H1 (cell line): ENCODE measurements around the gene SYMPK. TPM values are rescaled to one million over a fixed set of nuclear protein-coding genes. Genes with fewer than 3 reads are reported as not detected.
"Not testable (repeated sequence)": the region's sequence is repeated elsewhere in the genome, so short reads cannot be mapped to it uniquely, and the experiment has no call there.

Source experiments
- CTCF ChIA-PET: fragments of 300-600 bp; sonication (Branson Sonifier 250); formaldehyde crosslinking; loops from one replicate; lab custom pipeline; 2021; ENCODE audit not compliant: partially characterized antibody; lab: Charles Lee
- POLR2A ChIA-PET: fragments of 300-600 bp; sonication (Branson Sonifier 250); formaldehyde crosslinking; loops from one replicate; lab custom pipeline; 2021; ENCODE audit warnings: inconsistent platforms; ENCODE audit not compliant: partially characterized antibody; lab: Charles Lee
- DNase-seq, 2 experiments: peaks; one replicate each; pipeline versions ENCODE4 v3.0.0 to v3.0.0-alpha.2; 2010 to 2022; ENCODE audit warnings: low spot score in 2 of 2, low read depth in 1 of 2, mixed read lengths in 1 of 2
- FAIRE-seq: peaks from 2 replicates; lab custom pipeline; 2011; peaks lifted over from hg19 to GRCh38; lab: Jason Lieb, UNC
- H2AFZ ChIP-seq: 2 replicates; pipeline ENCODE4 v1.8.1; 2012; ENCODE audit warnings: low read length, inconsistent platforms
- H2AK5ac ChIP-seq: 2 replicates; pipeline ENCODE4 v1.6.1; 2013; ENCODE audit warnings: low read depth, low read length
- H2BK120ac ChIP-seq: replicated peaks from 2 replicates; pipeline ENCODE3; 2013; ENCODE audit warnings: low read depth, low read length, inconsistent platforms
- H2BK12ac ChIP-seq: 2 replicates; pipeline ENCODE4 v1.6.1; 2013; ENCODE audit warnings: low read depth, low read length
- H2BK15ac ChIP-seq: 2 replicates; pipeline ENCODE4 v1.6.1; 2013; ENCODE audit warnings: low read length
- H2BK20ac ChIP-seq: 2 replicates; pipeline ENCODE4 v1.6.1; 2013; ENCODE audit warnings: low read length
- H2BK5ac ChIP-seq: 2 replicates; pipeline ENCODE4 v1.6.1; 2013; ENCODE audit warnings: low read depth, low read length
- H3K14ac ChIP-seq: 2 replicates; pipeline ENCODE4 v1.6.1; 2013; ENCODE audit warnings: inconsistent platforms; ENCODE audit not compliant: insufficient read length
- H3K18ac ChIP-seq: 2 replicates; pipeline ENCODE4 v1.6.1; 2013; ENCODE audit warnings: low read length; ENCODE audit errors: extremely low read depth
- H3K23ac ChIP-seq: 2 replicates; pipeline ENCODE4 v1.6.1; 2013; ENCODE audit warnings: inconsistent platforms; ENCODE audit not compliant: insufficient read length
- H3K23me2 ChIP-seq: 2 replicates; pipeline ENCODE4 v1.6.1; 2013; ENCODE audit warnings: low read depth, low read length
- H3K27ac ChIP-seq: 2 replicates; pipeline ENCODE4 v1.6.1; 2011; ENCODE audit warnings: low read depth, low read length, inconsistent platforms
- H3K27me3 ChIP-seq, 4 experiments: replicated peaks in 1 of 4; 1 replicate in 1 of 4; 2 replicates in 3 of 4; pipeline versions ENCODE4 v1.6.1 to v1.8.1; 2011 to 2013; ENCODE audit warnings: low read length in 3 of 4, mild to moderate bottlenecking in 3 of 4, inconsistent platforms in 2 of 4, mixed read lengths in 2 of 4, moderate library complexity in 1 of 4; ENCODE audit not compliant: control insufficient read depth in 3 of 4, insufficient read depth in 3 of 4; ENCODE audit errors: extremely low read depth in 1 of 4
- H3K36me3 ChIP-seq, 4 experiments: 2 replicates each; pipeline versions ENCODE4 v1.6.1 to v1.8.1; 2011 to 2013; ENCODE audit warnings: mild to moderate bottlenecking in 4 of 4, low read length in 3 of 4, moderate library complexity in 2 of 4, control low read depth in 1 of 4, inconsistent platforms in 1 of 4; ENCODE audit not compliant: insufficient read depth in 4 of 4, control insufficient read depth in 2 of 4
- H3K4ac ChIP-seq: replicated peaks from 2 replicates; pipeline ENCODE3; 2013; ENCODE audit warnings: low read length, low read depth, mixed read lengths, inconsistent platforms; ENCODE audit not compliant: insufficient read length
- H3K4me1 ChIP-seq, 4 experiments: replicated peaks in 1 of 4; 1 replicate in 1 of 4; 2 replicates in 3 of 4; pipeline versions ENCODE4 v1.6.1 to v1.8.1; 2011 to 2013; ENCODE audit warnings: low read length in 3 of 4, inconsistent platforms in 2 of 4, mixed read lengths in 1 of 4; ENCODE audit not compliant: insufficient read depth in 4 of 4, control insufficient read depth in 3 of 4
- H3K4me2 ChIP-seq, 2 experiments: 2 replicates each; pipeline versions ENCODE4 v1.6.1 to v1.8.1; 2011 to 2013; ENCODE audit warnings: low read depth in 2 of 2, low read length in 2 of 2, control low read depth in 1 of 2, inconsistent platforms in 1 of 2, mild to moderate bottlenecking in 1 of 2; ENCODE audit not compliant: insufficient read depth in 1 of 2
- H3K4me3 ChIP-seq, 4 experiments: fragments of 200-600, 300-600 bp in 1 of 4; sonication (generic), shearing (Covaris generic), sonication (Bioruptor Twin) in 1 of 4; 2 replicates each; pipeline versions ENCODE4 v1.5.1 to v1.8.1; 2011 to 2016; ENCODE audit warnings: low read length in 4 of 4, low read depth in 3 of 4, control low read depth in 2 of 4, inconsistent platforms in 2 of 4, mild to moderate bottlenecking in 2 of 4, mixed read lengths in 1 of 4, moderate library complexity in 1 of 4; ENCODE audit not compliant: insufficient read depth in 2 of 4; ENCODE audit errors: extremely low read depth in 1 of 4
- H3K56ac ChIP-seq: replicated peaks from 2 replicates; pipeline ENCODE3; 2013; ENCODE audit warnings: low read depth, mild to moderate bottlenecking, mixed read lengths, low read length, inconsistent platforms; ENCODE audit not compliant: insufficient read length
- H3K79me1 ChIP-seq: 2 replicates; pipeline ENCODE4 v1.6.1; 2013; ENCODE audit warnings: low read depth, low read length, control low read depth
- H3K79me2 ChIP-seq, 2 experiments: 2 replicates each; pipeline versions ENCODE4 v1.6.1 to v1.8.1; 2012 to 2013; ENCODE audit warnings: low read length in 2 of 2, mild to moderate bottlenecking in 2 of 2, inconsistent platforms in 1 of 2; ENCODE audit not compliant: insufficient read depth in 2 of 2, control insufficient read depth in 1 of 2
- H3K9ac ChIP-seq, 4 experiments: replicated peaks in 1 of 4; 1 replicate in 1 of 4; 2 replicates in 3 of 4; pipeline versions ENCODE4 v1.6.1 to v1.8.1; 2011 to 2013; ENCODE audit warnings: low read depth in 3 of 4, low read length in 3 of 4, control low read depth in 2 of 4, mild to moderate bottlenecking in 2 of 4, moderate library complexity in 2 of 4, inconsistent platforms in 1 of 4; ENCODE audit errors: extremely low read depth in 1 of 4
- H3K9me3 ChIP-seq, 2 experiments: 2 replicates each; pipeline versions ENCODE4 v1.6.1 to v1.8.1; 2012 to 2013; ENCODE audit warnings: mild to moderate bottlenecking in 2 of 2, moderate library complexity in 2 of 2, control low read depth in 1 of 2, inconsistent platforms in 1 of 2, low read depth in 1 of 2, low read length in 1 of 2, mixed read lengths in 1 of 2; ENCODE audit not compliant: insufficient read depth in 2 of 2
- H4K20me1 ChIP-seq, 2 experiments: replicated peaks in 1 of 2; 2 replicates each; pipeline versions ENCODE3 to v1.8.1; 2011 to 2013; ENCODE audit warnings: inconsistent platforms in 2 of 2, low read length in 2 of 2, mild to moderate bottlenecking in 1 of 2; ENCODE audit not compliant: insufficient read depth in 2 of 2, control insufficient read depth in 1 of 2
- H4K5ac ChIP-seq: 2 replicates; pipeline ENCODE4 v1.6.1; 2013; ENCODE audit warnings: low read length, low read depth, mixed read lengths, inconsistent platforms; ENCODE audit not compliant: insufficient read length
- H4K8ac ChIP-seq: 2 replicates; pipeline ENCODE4 v1.8.0; 2013; ENCODE audit warnings: mild to moderate bottlenecking, moderate library complexity, low read length, inconsistent platforms; ENCODE audit not compliant: insufficient read depth; ENCODE audit errors: extremely low read depth
- H4K91ac ChIP-seq: replicated peaks from 2 replicates; pipeline ENCODE3; 2013; ENCODE audit warnings: low read length, mixed read lengths, inconsistent platforms; ENCODE audit not compliant: insufficient read length
- FOSL1 ChIP-seq: IDR thresholded peaks from 2 replicates; pipeline ENCODE4 v1.6.1; 2011; ENCODE audit warnings: mild to moderate bottlenecking, low read depth, low read length, moderate library complexity; ENCODE audit not compliant: insufficient read depth
- RNF2 ChIP-seq: fragments of 200-900, 300-1000 bp; sonication (generic); IDR thresholded peaks from 2 replicates; pipeline ENCODE4 v1.7.1; 2016; ENCODE audit warnings: borderline replicate concordance, low read depth, mild to moderate bottlenecking, antibody characterized with exemption, low read length; ENCODE audit not compliant: poor library complexity, severe bottlenecking; ENCODE audit errors: missing control alignments
- SAP30 ChIP-seq: fragments of 300-600 bp; sonication (generic); IDR thresholded peaks from 2 replicates; pipeline ENCODE4 v1.7.1; 2012; ENCODE audit warnings: low read length, moderate library complexity, mild to moderate bottlenecking, inconsistent platforms; ENCODE audit not compliant: insufficient read depth, insufficient replicate concordance
- TAF7 ChIP-seq: optimal IDR thresholded peaks from 2 replicates; pipeline ENCODE3; 2011; ENCODE audit warnings: low read depth, mild to moderate bottlenecking, inconsistent platforms, low read length, moderate library complexity, borderline replicate concordance
- WGBS, 2 experiments: shearing (Covaris generic) in 1 of 2; methylation state at CpG; one replicate each; pipeline versions ENCODE4 v1.1.6 to v1.1.7; 2013 to 2015; ENCODE audit warnings: low lambda C conversion rate in 2 of 2, mixed read lengths in 2 of 2, inconsistent platforms in 1 of 2, low coverage in 1 of 2, missing lambda C conversion rate in 1 of 2; ENCODE audit not compliant: insufficient replicate concordance in 2 of 2, insufficient coverage in 1 of 2, insufficient read length in 1 of 2; ENCODE audit errors: extremely low coverage in 1 of 2, missing lambda C conversion rate in 1 of 2; 5-methylcytosine and 5-hydroxymethylcytosine counted together
- polyA plus RNA-seq, 7 experiments: library from polyadenylated mRNA; depleted of rRNA in 3 of 7; stranded (reverse) in 5 of 7; unstranded in 2 of 7; fragments of >200 nt in 5 of 7; fragments of 200-250 nt in 2 of 7; gene quantifications; 1 replicate in 5 of 7; 2 replicates in 1 of 7; 4 replicates in 1 of 7; pipeline versions ENCODE4 v1.2.1 to v1.2.3, GENCODE V29; 2011 to 2013; ENCODE audit warnings: missing spikeins in 2 of 7, mixed read lengths in 2 of 7
- total RNA-seq: library from RNA; stranded (reverse); fragmentation: NEBNext Ultra II Directional; extraction: Animal tissue kit (Norgen Biotek cat#: 25700); gene quantifications from 2 replicates; pipeline ENCODE4 v1.2.1, GENCODE V29; 2021

The SYMPK gene
- total and polyA plus RNA-seq, 2 of the 8 experiments (the other 6 are each of a cell fraction or from before 2014, with no cell fraction given) = 93.6 to 99.5 TPM

GRCh38 chr19:45897261-45897812 lies 34.4 kb upstream of the SYMPK start (continued):
- TF ChIP-seq SAP30 (no peak), RNF2 (no peak), TAF7 (no peak), FOSL1 (no peak)
- TF ChIP-seq, all 59 proteins: peak for 0

- FAIRE-seq, H3K14ac ChIP-seq, CTCF ChIA-PET, H3K56ac ChIP-seq, H2BK120ac ChIP-seq, DNase-seq, H3K9me3 ChIP-seq, H3K4me3 ChIP-seq, H2BK5ac ChIP-seq, H3K23me2 ChIP-seq, H2BK20ac ChIP-seq, H4K5ac ChIP-seq, H3K4ac ChIP-seq, H2AK5ac ChIP-seq, H3K36me3 ChIP-seq, POLR2A ChIA-PET, H3K18ac ChIP-seq, H4K8ac ChIP-seq, H2BK15ac ChIP-seq, H4K91ac ChIP-seq, H3K79me1 ChIP-seq, H3K79me2 ChIP-seq, H2AFZ ChIP-seq, H3K9ac ChIP-seq, H3K4me2 ChIP-seq, H2BK12ac ChIP-seq, H3K4me1 ChIP-seq, H4K20me1 ChIP-seq, H3K27ac ChIP-seq, H3K23ac ChIP-seq: not testable (repeated sequence)
- peaks cover 0 to 11% (median 6%) of the 10 kb centered on the region in 4 experiments; a peak in 6 of 7 replicates for H3K27me3 ChIP-seq
- WGBS, 2 experiments = 96% methylated on average over 12 of the region's 12 CpGs; no CpG with 5 or more reads in 1 of the 2 experiments
Measured at GRCh38 chr19:45895983-45896599, 33.1 kb upstream of the SYMPK start.
